ENCODE measurements around the gene GRIN2C. TPM values are rescaled to one million over a fixed set of nuclear protein-coding genes. Genes with fewer than 3 reads are reported as not detected.

GRIN2C gene
- total and polyA plus RNA-seq, 9 of the 15 experiments (the other 6 are each of a cell fraction or from before 2014, with no cell fraction given): under 0.01 to 0.33 (median 0.10) TPM; not detected in 2

DNA sequence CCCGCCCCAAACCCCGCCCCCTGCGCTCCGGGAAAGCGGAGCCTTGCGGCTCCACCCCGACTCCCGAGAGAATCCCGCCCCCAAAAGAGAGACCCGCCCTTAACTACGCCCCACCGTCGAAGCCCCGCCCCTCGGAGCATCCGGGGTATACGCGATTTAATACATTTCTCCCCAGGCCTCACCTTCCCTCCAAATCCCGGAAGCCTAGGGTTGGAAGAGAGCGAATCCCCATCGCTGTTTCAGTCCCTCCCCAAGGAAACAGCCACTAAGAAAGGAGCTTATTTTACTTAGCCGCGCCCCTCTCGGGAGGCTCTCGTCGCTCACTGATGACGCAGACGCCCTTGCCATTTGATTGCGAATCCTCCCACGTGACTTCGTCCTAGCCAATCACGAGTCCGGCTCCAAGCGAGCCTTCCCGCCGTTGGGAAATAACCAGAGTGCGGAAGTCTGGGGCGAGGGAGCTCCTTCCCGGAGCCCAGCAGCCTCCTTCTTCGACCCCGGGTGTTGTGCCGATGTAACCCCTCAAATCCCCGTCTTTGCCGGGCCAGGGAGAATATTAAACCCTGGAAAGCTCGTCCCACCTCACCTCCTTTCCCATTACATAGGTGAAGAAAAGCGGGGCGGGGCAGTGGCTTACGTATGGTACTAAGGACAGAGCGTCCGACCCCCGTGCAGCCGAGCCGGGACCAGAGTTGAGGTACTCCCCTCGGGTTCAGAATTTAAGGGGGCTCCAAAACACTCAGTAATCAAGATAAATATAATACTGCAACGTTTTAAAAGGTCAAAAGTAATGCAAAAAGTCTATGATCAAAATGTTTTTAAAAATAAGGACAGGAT, 13.6 kb upstream of the GRIN2C start (continued):
- TF ChIP-seq ARID1B (IDR thresholded peaks at IDR 0.05): 0 out of 2 replicates have a peak, but pooled peaks have one; percentile 10
- TF ChIP-seq CC2D1A (IDR thresholded peaks at IDR 0.05): peak; percentile 53; the same call in 1 of the 2 replicates
- TF ChIP-seq HCFC1 (IDR thresholded peaks at IDR 0.05; ENCODE audit: low read depth, low read length): peak; percentile 85
- peak; percentile 37; the same call in 1 of the 2 replicates for TF ChIP-seq CHD2 (IDR thresholded peaks at IDR 0.05; ENCODE audit: low read depth, low read length)
- no peak for TF ChIP-seq RBM39 (optimal IDR thresholded peaks at IDR 0.05; ENCODE audit: low read depth, low read length)
- 0 out of 4 replicates have a peak, but pooled peaks of 1 of the 2 experiments have one; percentile 20 for TF ChIP-seq SIX5 (IDR thresholded peaks at IDR 0.05; ENCODE audit: borderline replicate concordance in 1 of 2, insufficient read depth in 1 of 2, low read depth in 1 of 2, low read length in 2 of 2)
- no peak for TF ChIP-seq ZNF668 (CRISPR knock-in tag; IDR thresholded peaks at IDR 0.05)
- peak in 1 of 2 experiments; percentile 86; a peak in 2 of 4 replicates for TF ChIP-seq TBL1XR1 (IDR thresholded peaks at IDR 0.05; ENCODE audit: low read length in 2 of 2)
- no peak for TF ChIP-seq SRSF3 (IDR thresholded peaks at IDR 0.05; ENCODE audit: insufficient read depth, low read length)
- TF ChIP-seq TCFL5 (CRISPR knock-in tag; conservative IDR thresholded peaks at IDR 0.05): no peak
- TF ChIP-seq ZSCAN32 (CRISPR knock-in tag; IDR thresholded peaks at IDR 0.05): peak; percentile 50; the same call in 1 of the 2 replicates
- no peak for TF ChIP-seq ZNF282 (CRISPR knock-in tag; IDR thresholded peaks at IDR 0.05)
- TF ChIP-seq, protein P1, sequence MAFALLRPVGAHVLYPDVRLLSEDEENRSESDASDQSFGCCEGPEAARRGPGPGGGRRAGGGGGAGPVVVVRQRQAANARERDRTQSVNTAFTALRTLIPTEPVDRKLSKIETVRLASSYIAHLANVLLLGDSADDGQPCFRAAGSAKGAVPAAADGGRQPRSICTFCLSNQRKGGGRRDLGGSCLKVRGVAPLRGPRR (CRISPR knock-in tag; IDR thresholded peaks at IDR 0.05): no peak
- TF ChIP-seq SRSF7 (optimal IDR thresholded peaks at IDR 0.05; ENCODE audit: low read depth, low read length): no peak
- no peak for TF ChIP-seq CREBBP (IDR thresholded peaks at IDR 0.05; ENCODE audit: low read depth, low read length)
- peak; percentile 97 for TF ChIP-seq POLR2B (IDR thresholded peaks at IDR 0.05; ENCODE audit: low read depth, partially characterized antibody)
- TF ChIP-seq, protein P2, sequence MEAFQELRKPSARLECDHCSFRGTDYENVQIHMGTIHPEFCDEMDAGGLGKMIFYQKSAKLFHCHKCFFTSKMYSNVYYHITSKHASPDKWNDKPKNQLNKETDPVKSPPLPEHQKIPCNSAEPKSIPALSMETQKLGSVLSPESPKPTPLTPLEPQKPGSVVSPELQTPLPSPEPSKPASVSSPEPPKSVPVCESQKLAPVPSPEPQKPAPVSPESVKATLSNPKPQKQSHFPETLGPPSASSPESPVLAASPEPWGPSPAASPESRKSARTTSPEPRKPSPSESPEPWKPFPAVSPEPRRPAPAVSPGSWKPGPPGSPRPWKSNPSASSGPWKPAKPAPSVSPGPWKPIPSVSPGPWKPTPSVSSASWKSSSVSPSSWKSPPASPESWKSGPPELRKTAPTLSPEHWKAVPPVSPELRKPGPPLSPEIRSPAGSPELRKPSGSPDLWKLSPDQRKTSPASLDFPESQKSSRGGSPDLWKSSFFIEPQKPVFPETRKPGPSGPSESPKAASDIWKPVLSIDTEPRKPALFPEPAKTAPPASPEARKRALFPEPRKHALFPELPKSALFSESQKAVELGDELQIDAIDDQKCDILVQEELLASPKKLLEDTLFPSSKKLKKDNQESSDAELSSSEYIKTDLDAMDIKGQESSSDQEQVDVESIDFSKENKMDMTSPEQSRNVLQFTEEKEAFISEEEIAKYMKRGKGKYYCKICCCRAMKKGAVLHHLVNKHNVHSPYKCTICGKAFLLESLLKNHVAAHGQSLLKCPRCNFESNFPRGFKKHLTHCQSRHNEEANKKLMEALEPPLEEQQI (IDR thresholded peaks at IDR 0.05): no peak
- TF ChIP-seq EP300 (IDR thresholded peaks at IDR 0.05; ENCODE audit: low read length): peak; percentile 62
- TF ChIP-seq, protein P3, sequence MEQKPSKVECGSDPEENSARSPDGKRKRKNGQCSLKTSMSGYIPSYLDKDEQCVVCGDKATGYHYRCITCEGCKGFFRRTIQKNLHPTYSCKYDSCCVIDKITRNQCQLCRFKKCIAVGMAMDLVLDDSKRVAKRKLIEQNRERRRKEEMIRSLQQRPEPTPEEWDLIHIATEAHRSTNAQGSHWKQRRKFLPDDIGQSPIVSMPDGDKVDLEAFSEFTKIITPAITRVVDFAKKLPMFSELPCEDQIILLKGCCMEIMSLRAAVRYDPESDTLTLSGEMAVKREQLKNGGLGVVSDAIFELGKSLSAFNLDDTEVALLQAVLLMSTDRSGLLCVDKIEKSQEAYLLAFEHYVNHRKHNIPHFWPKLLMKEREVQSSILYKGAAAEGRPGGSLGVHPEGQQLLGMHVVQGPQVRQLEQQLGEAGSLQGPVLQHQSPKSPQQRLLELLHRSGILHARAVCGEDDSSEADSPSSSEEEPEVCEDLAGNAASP (IDR thresholded peaks at IDR 0.05): no peak
- no peak for TF ChIP-seq XRCC5 (IDR thresholded peaks at IDR 0.05; ENCODE audit: low read depth, low read length)
- TF ChIP-seq BHLHE40 (IDR thresholded peaks at IDR 0.05; ENCODE audit: low read length): peak; percentile 66
- TF ChIP-seq RAD51 (IDR thresholded peaks at IDR 0.05; ENCODE audit: borderline replicate concordance, low read depth): peak; percentile 98
- TF ChIP-seq, protein P4, sequence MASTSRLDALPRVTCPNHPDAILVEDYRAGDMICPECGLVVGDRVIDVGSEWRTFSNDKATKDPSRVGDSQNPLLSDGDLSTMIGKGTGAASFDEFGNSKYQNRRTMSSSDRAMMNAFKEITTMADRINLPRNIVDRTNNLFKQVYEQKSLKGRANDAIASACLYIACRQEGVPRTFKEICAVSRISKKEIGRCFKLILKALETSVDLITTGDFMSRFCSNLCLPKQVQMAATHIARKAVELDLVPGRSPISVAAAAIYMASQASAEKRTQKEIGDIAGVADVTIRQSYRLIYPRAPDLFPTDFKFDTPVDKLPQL (IDR thresholded peaks at IDR 0.05; ENCODE audit: extremely low read depth, insufficient read length): no peak

Measured in K562 (cell line).